Measurements from ENCODE around the gene DPP10. TPM values are rescaled to one million over a fixed set of nuclear protein-coding genes. Genes with fewer than 3 reads are reported as not detected.

DPP10 gene
- total RNA-seq, 1 donor from 2014 or later = 2.4 TPM

- no peak for DNase-seq (ENCODE audit: low read depth)
- Histone ChIP-seq H3K27me3 (ENCODE audit: control insufficient read depth, insufficient read depth, low read length) (no peaks in the 10 kb centered on the region), H3K4me3 (ENCODE audit: low read depth, low read length) (no peak overlapping the region), H3K36me3 (ENCODE audit: control insufficient read depth, insufficient read depth, low read length) (no peaks in the 10 kb centered on the region)
- TF ChIP-seq CTCF (IDR thresholded peaks at IDR 0.05; ENCODE audit: insufficient read depth, low read length, poor library complexity, severe bottlenecking) = no peak
These were observed 1208.4 kb downstream of the DPP10 start for GRCh38 chr2:115650827-115651226.

GRCh38 chr2:115652652-115653051, 1210.2 kb downstream of the DPP10 start:
- H3K27me3 ChIP-seq (ENCODE audit: control insufficient read depth, insufficient read depth, low read length) = no peaks in the 10 kb centered on the region
- no peak overlapping the region for H3K4me3 ChIP-seq (ENCODE audit: low read depth, low read length)
- no peaks in the 10 kb centered on the region for H3K36me3 ChIP-seq (ENCODE audit: control insufficient read depth, insufficient read depth, low read length)
- no peak for DNase-seq (ENCODE audit: low read depth)
- no peak for TF ChIP-seq CTCF (IDR thresholded peaks at IDR 0.05; ENCODE audit: insufficient read depth, low read length, poor library complexity, severe bottlenecking)

- Histone ChIP-seq H3K27me3 (ENCODE audit: control insufficient read depth, insufficient read depth, low read length) (no peaks in the 10 kb centered on the region), H3K4me3 (ENCODE audit: low read depth, low read length) (no peak overlapping the region), H3K36me3 (ENCODE audit: control insufficient read depth, insufficient read depth, low read length) (no peaks in the 10 kb centered on the region)
- no peak for DNase-seq (ENCODE audit: low read depth)
- TF ChIP-seq CTCF (IDR thresholded peaks at IDR 0.05; ENCODE audit: insufficient read depth, low read length, poor library complexity, severe bottlenecking) = no peak
These were observed 1211.9 kb downstream of the DPP10 start for GRCh38 chr2:115654362-115654761.

- H3K4me3 ChIP-seq (ENCODE audit: low read depth, low read length) = no peak overlapping the region
These were observed 1235.7 kb downstream of the DPP10 start for GRCh38 chr2:115678129-115678528.

GRCh38 chr2:115684345-115684744, 1241.9 kb downstream of the DPP10 start:
- Histone ChIP-seq H3K27me3 (ENCODE audit: control insufficient read depth, insufficient read depth, low read length) (no peaks in the 10 kb centered on the region), H3K36me3 (ENCODE audit: control insufficient read depth, insufficient read depth, low read length) (no peaks in the 10 kb centered on the region), H3K4me3 (ENCODE audit: low read depth, low read length) (no peak overlapping the region)
- TF ChIP-seq CTCF (IDR thresholded peaks at IDR 0.05; ENCODE audit: insufficient read depth, low read length, poor library complexity, severe bottlenecking) = no peak
- no peak for DNase-seq (ENCODE audit: low read depth)

More at GRCh38 chr2:115678129-115678528, 1235.7 kb downstream of the DPP10 start:
- no peaks in the 10 kb centered on the region for H3K36me3 ChIP-seq (ENCODE audit: control insufficient read depth, insufficient read depth, low read length)
- no peak for DNase-seq (ENCODE audit: low read depth)
- no peak for TF ChIP-seq CTCF (IDR thresholded peaks at IDR 0.05; ENCODE audit: insufficient read depth, low read length, poor library complexity, severe bottlenecking)
- H3K27me3 ChIP-seq (ENCODE audit: control insufficient read depth, insufficient read depth, low read length) = no peaks in the 10 kb centered on the region

- no peak for TF ChIP-seq CTCF (IDR thresholded peaks at IDR 0.05; ENCODE audit: insufficient read depth, low read length, poor library complexity, severe bottlenecking)
- H3K4me3 ChIP-seq (ENCODE audit: low read depth, low read length) = no peak overlapping the region
- H3K36me3 ChIP-seq (ENCODE audit: control insufficient read depth, insufficient read depth, low read length) = no peaks in the 10 kb centered on the region
- no peaks in the 10 kb centered on the region for H3K27me3 ChIP-seq (ENCODE audit: control insufficient read depth, insufficient read depth, low read length)
- no peak for DNase-seq (ENCODE audit: low read depth)
These were observed 1249.0 kb downstream of the DPP10 start for GRCh38 chr2:115691409-115691808.
